OCI-LY7 (cell line): Measurements from ENCODE around the gene MIS18BP1. TPM values are rescaled to one million over a fixed set of nuclear protein-coding genes. Genes with fewer than 3 reads are reported as not detected.

Experiments used
- BruUV-seq: library from RNA; stranded (reverse); fragments of 400-500 nt; replicated peaks from 2 replicates; lab custom pipeline; 2021; lab: Mats Ljungman, UMichigan
- CTCF ChIA-PET: fragments of 300-600 bp; sonication (Branson Sonifier 250); formaldehyde crosslinking; loops from one replicate; lab custom pipeline; 2022; ENCODE audit warnings: antibody characterized with exemption; ENCODE audit not compliant: unreplicated experiment; lab: Charles Lee
- POLR2A ChIA-PET: fragments of 300-600 bp; sonication (Branson Sonifier 250); formaldehyde crosslinking; loops from one replicate; lab custom pipeline; 2022; ENCODE audit warnings: antibody characterized with exemption; lab: Charles Lee
- DNase-seq: peaks from one replicate; pipeline ENCODE4 v3.0.0-alpha.2; 2015; ENCODE audit warnings: low spot score
- H2AFZ ChIP-seq: fragments of 200-600 bp; sonication (generic), shearing (Covaris generic); 2 replicates; pipeline ENCODE4 v1.6.1; 2014; ENCODE audit warnings: mild to moderate bottlenecking, antibody characterized with exemption, low read length, moderate library complexity
- H3K27ac ChIP-seq: fragments of 200-600 bp; sonication (generic); 2 replicates; pipeline ENCODE4 v1.5.1; 2014; ENCODE audit warnings: mixed run types, low read depth, mild to moderate bottlenecking, moderate library complexity, low read length, inconsistent platforms; ENCODE audit not compliant: poor library complexity, severe bottlenecking
- H3K36me3 ChIP-seq: fragments of 200-600 bp; sonication (generic); 2 replicates; pipeline ENCODE4 v1.6.1; 2014; ENCODE audit warnings: mild to moderate bottlenecking, antibody characterized with exemption, low read length, moderate library complexity, mixed read lengths; ENCODE audit not compliant: insufficient read depth
- H3K4me1 ChIP-seq: fragments of 200-600 bp; sonication (generic); 2 replicates; pipeline ENCODE4 v1.5.1; 2014; ENCODE audit warnings: mild to moderate bottlenecking, low read length; ENCODE audit not compliant: insufficient read depth, poor library complexity, severe bottlenecking
- H3K4me2 ChIP-seq: fragments of 200-600 bp; sonication (generic); 2 replicates; pipeline ENCODE4 v1.6.1; 2014; ENCODE audit warnings: mild to moderate bottlenecking, low read length
- H3K4me3 ChIP-seq: fragments of 200-600 bp; sonication (generic); 2 replicates; pipeline ENCODE4 v1.5.1; 2014; ENCODE audit warnings: mild to moderate bottlenecking, low read depth, low read length; ENCODE audit not compliant: poor library complexity, severe bottlenecking
- H3K79me2 ChIP-seq: fragments of 200-600 bp; sonication (generic); 2 replicates; pipeline ENCODE4 v1.6.1; 2016; ENCODE audit warnings: low read depth, mild to moderate bottlenecking, low read length, moderate library complexity, mixed read lengths; ENCODE audit not compliant: insufficient read depth
- H3K9me2 ChIP-seq: fragments of 200-600 bp; sonication (generic); 2 replicates; pipeline ENCODE4 v1.6.1; 2016; ENCODE audit warnings: mild to moderate bottlenecking, low read length, mixed read lengths; ENCODE audit not compliant: insufficient read depth
- H3K9me3 ChIP-seq: fragments of 200-600 bp; sonication (generic); 2 replicates; pipeline ENCODE4 v1.6.1; 2014; ENCODE audit warnings: mild to moderate bottlenecking, mixed run types, low read length, mixed read lengths
- H4K20me1 ChIP-seq: fragments of 200-600 bp; sonication (generic); 2 replicates; pipeline ENCODE4 v1.6.1; 2014; ENCODE audit warnings: mild to moderate bottlenecking, antibody characterized with exemption, low read length, moderate library complexity, mixed read lengths; ENCODE audit not compliant: insufficient read depth
- EZH2phosphoT487 ChIP-seq: fragments of 200-600 bp; sonication (generic); IDR thresholded peaks from 2 replicates; pipeline ENCODE4 v1.6.1; 2018; ENCODE audit warnings: low read depth, borderline replicate concordance, mild to moderate bottlenecking, mixed run types, antibody characterized with exemption, low read length, moderate library complexity, mixed read lengths
- intact Hi-C: fragments of 100-400 bp; cut with micrococcal nuclease; formaldehyde crosslinking; loops from one replicate; pipeline ENCODE4 v1.10.0; 2022; ENCODE audit not compliant: unreplicated experiment
- total RNA-seq, 2 experiments: library from RNA; depleted of rRNA in 1 of 2; stranded (reverse); fragments of >200 nt in 1 of 2; shearing (Covaris generic) in 1 of 2; gene quantifications; 2 replicates each; pipeline ENCODE4 v1.2.3, GENCODE V29; 2014 to 2022
- TF ChIP-seq, protein P1 (sequence below): fragments of 200-600 bp; sonication (generic); conservative IDR thresholded peaks from 2 replicates; pipeline ENCODE4 v1.5.1; 2014; ENCODE audit warnings: mild to moderate bottlenecking, antibody characterized with exemption, low read length, moderate library complexity, mixed read lengths

Gene MIS18BP1
- total RNA-seq, 2 experiments from 2014 or later, result 99.2 to 103 TPM

DNA sequence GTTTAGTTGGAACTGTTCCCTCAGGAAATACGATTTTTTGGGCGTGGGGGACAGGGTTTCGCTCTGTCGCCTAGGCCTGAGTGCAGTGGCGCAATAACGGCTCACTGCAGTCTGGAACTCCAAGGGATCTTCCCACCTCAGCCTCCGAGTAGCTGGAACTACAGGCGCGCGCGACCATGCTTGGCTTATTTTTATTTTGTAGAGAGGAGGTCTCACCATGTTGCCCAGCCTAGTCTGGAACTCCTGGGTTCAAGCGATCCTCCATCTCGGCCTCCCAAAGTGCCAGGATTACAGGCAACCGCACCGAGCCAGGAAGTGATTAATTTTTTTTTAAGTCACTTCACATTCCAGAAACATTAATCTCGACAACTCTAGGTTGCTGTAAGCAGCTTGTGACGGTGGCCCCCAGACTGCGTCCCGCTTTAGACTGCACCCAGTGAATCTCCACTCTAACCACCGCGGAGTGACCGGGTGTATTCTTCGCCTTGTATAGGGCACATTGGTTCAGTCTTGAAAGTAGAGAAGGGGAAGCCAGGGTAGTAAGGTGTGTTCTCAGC, 830 bp upstream of the MIS18BP1 start:
- H4K20me1 ChIP-seq, result peaks cover 20% of the 10 kb centered on the region
- peak overlapping the region; percentile 88 for H3K27ac ChIP-seq
- H3K9me3 ChIP-seq, result peaks cover 17% of the 10 kb centered on the region
- CTCF ChIA-PET, result interaction anchor here (0.6 kb wide), 1 partner anchor 29 kb away, joined by 3 read pairs; no protein-coding TSS in a partner anchor
- H3K4me1 ChIP-seq, result peaks cover 26% of the 10 kb centered on the region
- POLR2A ChIA-PET, result interaction anchor here (0.7 to 2.7 kb wide), 4 partner anchors 8 to 357 kb away, joined by 3 to 12 read pairs (median 4); partner anchors contain the start of gene FANCM
- no peak for DNase-seq
- H2AFZ ChIP-seq, result peak overlapping the region; percentile 72; the same call in 1 of the 2 replicates
- intact Hi-C loops, result loop anchor here (2.0 to 5.0 kb wide), 2 partner anchors 172 to 291 kb away; partner anchors contain the start of genes PRPF39 and TOGARAM1
- TSS peak; percentile 95 for BruUV-seq
- peak overlapping the region; percentile 78 for H3K4me3 ChIP-seq
- TF ChIP-seq, protein P1, sequence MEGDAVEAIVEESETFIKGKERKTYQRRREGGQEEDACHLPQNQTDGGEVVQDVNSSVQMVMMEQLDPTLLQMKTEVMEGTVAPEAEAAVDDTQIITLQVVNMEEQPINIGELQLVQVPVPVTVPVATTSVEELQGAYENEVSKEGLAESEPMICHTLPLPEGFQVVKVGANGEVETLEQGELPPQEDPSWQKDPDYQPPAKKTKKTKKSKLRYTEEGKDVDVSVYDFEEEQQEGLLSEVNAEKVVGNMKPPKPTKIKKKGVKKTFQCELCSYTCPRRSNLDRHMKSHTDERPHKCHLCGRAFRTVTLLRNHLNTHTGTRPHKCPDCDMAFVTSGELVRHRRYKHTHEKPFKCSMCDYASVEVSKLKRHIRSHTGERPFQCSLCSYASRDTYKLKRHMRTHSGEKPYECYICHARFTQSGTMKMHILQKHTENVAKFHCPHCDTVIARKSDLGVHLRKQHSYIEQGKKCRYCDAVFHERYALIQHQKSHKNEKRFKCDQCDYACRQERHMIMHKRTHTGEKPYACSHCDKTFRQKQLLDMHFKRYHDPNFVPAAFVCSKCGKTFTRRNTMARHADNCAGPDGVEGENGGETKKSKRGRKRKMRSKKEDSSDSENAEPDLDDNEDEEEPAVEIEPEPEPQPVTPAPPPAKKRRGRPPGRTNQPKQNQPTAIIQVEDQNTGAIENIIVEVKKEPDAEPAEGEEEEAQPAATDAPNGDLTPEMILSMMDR, result no peak
- TF ChIP-seq EZH2phosphoT487, result no peak
- peaks cover 18% of the 10 kb centered on the region for H3K36me3 ChIP-seq
- no peaks in the 10 kb centered on the region for H3K9me2 ChIP-seq
- peaks cover 47% of the 10 kb centered on the region for H3K79me2 ChIP-seq
- H3K4me2 ChIP-seq, result peak overlapping the region; percentile 72

DNA sequence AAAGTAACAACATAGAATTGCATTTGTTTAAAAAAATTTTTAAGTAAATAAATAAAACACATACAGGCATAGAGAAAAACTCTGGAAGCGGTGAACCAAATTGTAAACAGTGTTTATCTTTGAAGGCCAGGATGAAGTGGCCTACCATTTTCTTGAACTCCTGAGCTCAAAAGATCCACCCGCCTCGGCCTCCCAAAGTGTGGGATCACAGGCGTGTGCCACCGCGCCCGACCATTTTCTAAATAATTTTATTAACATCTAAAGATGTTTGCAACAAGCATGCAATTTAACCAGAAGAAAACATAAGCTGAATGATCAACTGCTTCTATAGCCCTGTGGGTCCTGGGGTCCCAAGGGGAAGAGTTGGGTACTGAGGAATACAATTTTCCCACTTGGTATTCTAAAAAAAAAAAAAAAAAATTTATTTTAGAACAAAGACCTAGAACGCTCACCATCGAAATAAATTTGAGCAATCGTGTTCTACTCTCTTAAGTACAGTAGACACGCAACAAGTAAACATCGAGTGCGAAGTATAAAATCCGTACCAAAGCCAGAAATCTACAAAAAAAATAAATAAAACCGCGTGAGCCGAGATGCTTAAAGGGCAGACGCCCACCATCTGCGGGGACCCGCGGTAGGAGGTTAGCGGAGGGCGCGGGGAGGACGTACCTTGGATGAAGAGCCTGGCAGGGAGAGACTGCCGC, 484 bp downstream of the MIS18BP1 start:
- POLR2A ChIA-PET, result interaction anchor here (0.7 to 2.7 kb wide), 11 partner anchors 9 to 356 kb away, joined by 3 to 12 read pairs (median 3); partner anchors contain the start of genes FANCM and FKBP3
- TF ChIP-seq, protein P1, result no peak
- TF ChIP-seq EZH2phosphoT487, result no peak
- CTCF ChIA-PET, result no interaction called here
- peaks cover 20% of the 10 kb centered on the region for H4K20me1 ChIP-seq
- H3K9me3 ChIP-seq, result peaks cover 4% of the 10 kb centered on the region
- H3K4me1 ChIP-seq, result peaks cover 26% of the 10 kb centered on the region
- H3K4me3 ChIP-seq, result peak overlapping the region; percentile 78
- peak overlapping the region; percentile 73 for H3K4me2 ChIP-seq
- H3K36me3 ChIP-seq, result peaks cover 28% of the 10 kb centered on the region
- peak overlapping the region; percentile 88 for H3K27ac ChIP-seq
- DNase-seq, result peak; percentile 43
- intact Hi-C loops, result loop anchor here (1.0 to 5.0 kb wide), 4 partner anchors 116 to 355 kb away; partner anchors contain the start of genes PRPF39 and TOGARAM1
- H3K9me2 ChIP-seq, result no peaks in the 10 kb centered on the region
- TSS peak; percentile 73 for BruUV-seq
- H3K79me2 ChIP-seq, result peaks cover 60% of the 10 kb centered on the region
- peak overlapping the region; percentile 42; the same call in 1 of the 2 replicates for H2AFZ ChIP-seq
